ENCODE data around the gene PCDHGB6. TPM values are rescaled to one million over a fixed set of nuclear protein-coding genes. Genes with fewer than 3 reads are reported as not detected.
"Not testable (repeated sequence)": the region's sequence is repeated elsewhere in the genome, so short reads cannot be mapped to it uniquely, and the experiment has no call there.

Gene PCDHGB6
- total RNA-seq, 1 donor from 2014 or later, result 23.1 TPM

- peaks cover 54% of the 10 kb centered on the region for H3K9me3 Mint-ChIP-seq (ENCODE audit: low read depth)
These were observed 33.2 kb upstream of the PCDHGB6 start for GRCh38 chr5:141374627-141375026.

GRCh38 chr5:141375444-141376155, 32.2 kb upstream of the PCDHGB6 start:
- not testable (repeated sequence) for H3K4me3 Mint-ChIP-seq (ENCODE audit: low read depth); H3K27me3 Mint-ChIP-seq; DNase-seq (ENCODE audit: low spot score, unreplicated experiment); H3K27ac Mint-ChIP-seq; H3K4me1 Mint-ChIP-seq (ENCODE audit: low read depth)
- Mint-ChIP-seq H3K36me3 (ENCODE audit: insufficient read depth) (peaks cover 17% of the 10 kb centered on the region), H3K9me3 (ENCODE audit: low read depth) (peaks cover 49% of the 10 kb centered on the region)

More at GRCh38 chr5:141374627-141375026, 33.2 kb upstream of the PCDHGB6 start:
- TF ChIP-seq CTCF (IDR thresholded peaks at IDR 0.05; ENCODE audit: unreplicated experiment), result no peak
- H3K4me3 Mint-ChIP-seq (ENCODE audit: low read depth), result no peak overlapping the region
- no peaks in the 10 kb centered on the region for H3K4me1 Mint-ChIP-seq (ENCODE audit: low read depth)
- DNase-seq (ENCODE audit: low spot score, unreplicated experiment), result no peak
- peaks cover 19% of the 10 kb centered on the region for H3K36me3 Mint-ChIP-seq (ENCODE audit: insufficient read depth)
- H3K27me3 Mint-ChIP-seq, result no peaks in the 10 kb centered on the region
- H3K27ac Mint-ChIP-seq, result no peak overlapping the region

- H3K27ac Mint-ChIP-seq, result no peak within 1 kb of the TSS
- no peak within 1 kb of the TSS for H3K4me3 Mint-ChIP-seq (ENCODE audit: low read depth)
- H3K9me3 Mint-ChIP-seq (ENCODE audit: low read depth), result peaks cover 48% of the 10 kb centered on the region
- peaks cover 11% of the 10 kb centered on the region for H3K36me3 Mint-ChIP-seq (ENCODE audit: insufficient read depth)
- H3K27me3 Mint-ChIP-seq, result no peaks in the 10 kb centered on the region
- H3K4me1 Mint-ChIP-seq (ENCODE audit: low read depth), result no peaks in the 10 kb centered on the region
- DNase-seq (ENCODE audit: low spot score, unreplicated experiment), result no peak
- TF ChIP-seq CTCF (IDR thresholded peaks at IDR 0.05; ENCODE audit: unreplicated experiment), result no peak
These were observed 25.1 kb upstream of the PCDHGB6 start, which contains the start of gene PCDHGA7 for GRCh38 chr5:141382469-141383294. Gene PCDHGA7, plus strand, starts transcription at chr5:141382742. Its CDS starts 158 bp downstream, at chr5:141382900.

- H3K9me3 Mint-ChIP-seq (ENCODE audit: low read depth), result peaks cover 48% of the 10 kb centered on the region
These were observed 24.5 kb upstream of the PCDHGB6 start for GRCh38 chr5:141383345-141383744.

GRCh38 chr5:141384471-141385267, 23.2 kb upstream of the PCDHGB6 start:
- DNase-seq (ENCODE audit: low spot score, unreplicated experiment), result no peak
- H3K4me1 Mint-ChIP-seq (ENCODE audit: low read depth), result no peaks in the 10 kb centered on the region
- H3K27me3 Mint-ChIP-seq, result no peaks in the 10 kb centered on the region
- no peak overlapping the region for H3K27ac Mint-ChIP-seq
- H3K36me3 Mint-ChIP-seq (ENCODE audit: insufficient read depth), result peaks cover 16% of the 10 kb centered on the region
- H3K4me3 Mint-ChIP-seq (ENCODE audit: low read depth), result no peak overlapping the region
- peaks cover 51% of the 10 kb centered on the region for H3K9me3 Mint-ChIP-seq (ENCODE audit: low read depth)
- no peak for TF ChIP-seq CTCF (IDR thresholded peaks at IDR 0.05; ENCODE audit: unreplicated experiment)

More at GRCh38 chr5:141383345-141383744, 24.5 kb upstream of the PCDHGB6 start:
- no peak for TF ChIP-seq CTCF (IDR thresholded peaks at IDR 0.05; ENCODE audit: unreplicated experiment)
- Mint-ChIP-seq H3K4me1 (ENCODE audit: low read depth) (no peaks in the 10 kb centered on the region), H3K36me3 (ENCODE audit: insufficient read depth) (peaks cover 13% of the 10 kb centered on the region), H3K27me3 (no peaks in the 10 kb centered on the region), H3K27ac (no peak overlapping the region), H3K4me3 (ENCODE audit: low read depth) (no peak overlapping the region)
- no peak for DNase-seq (ENCODE audit: low spot score, unreplicated experiment)

All from progenitor cell of endocrine pancreas (in vitro differentiated cells).